ENCODE measurements around the gene COPS3.
A peak's percentile ranks its signal among the peaks of the same experiment; 100 is the strongest.

Gene COPS3

GRCh38 chr17:17280613-17281549, at the start of gene COPS3:
Gene COPS3 (minus strand): TSS chr17:17281246. CDS start chr17:17281186, 60 bp downstream.
- peak; percentile 93 for DNase-seq (ENCODE audit: low read depth)

- no peak for DNase-seq (ENCODE audit: low read depth)
These were observed 47.2 kb upstream of the COPS3 start for GRCh38 chr17:17328251-17328650.

GRCh38 chr17:17326275-17326875, 45.3 kb upstream of the COPS3 start:
- no peak for DNase-seq (ENCODE audit: low read depth)

DNA sequence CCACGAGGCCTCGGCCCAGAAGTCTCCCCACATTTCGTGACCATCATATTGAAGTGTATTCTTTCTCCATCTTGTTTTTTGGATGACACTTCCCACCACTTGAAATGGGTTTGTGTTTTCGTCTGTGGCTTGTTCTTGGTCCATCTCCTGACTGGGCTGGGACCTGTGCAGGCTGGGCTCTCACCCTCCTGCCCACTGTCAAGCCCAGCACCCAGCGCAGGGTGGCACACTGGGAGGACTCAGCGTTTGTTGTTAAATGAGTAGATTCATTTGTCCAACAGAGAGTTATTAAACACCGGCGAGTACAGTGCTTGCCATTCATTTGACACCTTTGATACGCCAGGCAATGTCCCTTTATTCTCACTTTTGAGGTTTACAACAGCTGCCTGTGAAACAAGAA, 44.8 kb upstream of the COPS3 start:
- DNase-seq (ENCODE audit: low read depth): no peak

- DNase-seq (ENCODE audit: low read depth): no peak
These were observed 44.2 kb upstream of the COPS3 start for GRCh38 chr17:17325228-17325627.

DNA sequence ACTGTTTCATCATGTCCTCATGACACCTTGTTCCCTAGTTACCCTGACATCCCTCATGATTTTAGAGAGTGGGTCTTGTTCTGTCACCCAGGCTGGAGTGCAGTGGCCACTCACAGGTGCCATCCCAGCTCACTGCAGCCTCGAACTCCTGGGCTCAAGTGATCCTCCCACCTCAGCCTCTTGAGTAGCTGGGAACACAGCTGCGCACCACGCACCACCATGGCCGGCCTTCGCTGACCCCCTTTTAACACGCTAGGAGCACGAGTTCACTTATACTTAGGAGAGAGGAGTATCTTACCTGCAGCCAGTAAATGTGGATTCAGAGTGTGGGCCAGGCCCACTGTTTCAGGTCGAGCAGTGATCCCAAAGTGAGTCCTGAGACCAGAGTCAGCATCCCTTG, 43.6 kb upstream of the COPS3 start:
- no peak for DNase-seq (ENCODE audit: low read depth)

- DNase-seq (ENCODE audit: low read depth): no peak
These were observed 41.8 kb upstream of the COPS3 start for GRCh38 chr17:17322516-17323510.

DNA sequence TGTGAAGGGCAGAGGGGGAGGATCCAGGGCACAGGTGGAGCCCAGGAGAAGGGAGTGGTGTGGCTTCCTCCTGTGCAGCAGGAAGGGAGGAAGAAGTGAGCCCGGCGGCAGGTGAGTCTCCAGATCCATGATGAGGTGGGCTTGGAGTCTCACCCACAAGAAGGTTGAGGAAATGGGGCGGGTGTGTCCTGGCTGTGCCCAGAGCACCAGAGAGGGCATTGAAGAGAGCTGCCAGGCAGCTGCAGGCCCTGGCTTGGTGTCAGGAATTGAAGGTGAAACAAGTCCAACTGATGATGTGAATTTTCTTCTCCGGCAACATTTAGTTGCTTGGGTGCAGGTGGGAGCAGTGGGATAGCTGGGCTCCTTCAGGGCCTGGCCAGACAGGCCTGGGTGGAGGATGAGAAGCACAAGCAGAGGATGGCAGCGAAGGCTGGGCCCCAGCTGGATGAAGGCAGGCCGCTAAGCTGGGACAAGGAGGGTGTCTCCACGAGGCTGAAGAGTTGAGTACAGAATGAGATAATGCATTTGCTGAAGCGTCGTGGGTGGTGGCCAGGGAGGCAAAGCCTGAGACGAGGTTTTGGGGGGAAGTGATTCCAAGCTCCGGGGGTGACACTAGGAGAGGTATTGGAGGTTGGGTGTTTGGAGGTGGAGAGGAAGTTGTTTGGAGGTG, 40.4 kb upstream of the COPS3 start:
- no peak for DNase-seq (ENCODE audit: low read depth)

- no peak for DNase-seq (ENCODE audit: low read depth)
These were observed 39.8 kb upstream of the COPS3 start for GRCh38 chr17:17320911-17321220.

DNA sequence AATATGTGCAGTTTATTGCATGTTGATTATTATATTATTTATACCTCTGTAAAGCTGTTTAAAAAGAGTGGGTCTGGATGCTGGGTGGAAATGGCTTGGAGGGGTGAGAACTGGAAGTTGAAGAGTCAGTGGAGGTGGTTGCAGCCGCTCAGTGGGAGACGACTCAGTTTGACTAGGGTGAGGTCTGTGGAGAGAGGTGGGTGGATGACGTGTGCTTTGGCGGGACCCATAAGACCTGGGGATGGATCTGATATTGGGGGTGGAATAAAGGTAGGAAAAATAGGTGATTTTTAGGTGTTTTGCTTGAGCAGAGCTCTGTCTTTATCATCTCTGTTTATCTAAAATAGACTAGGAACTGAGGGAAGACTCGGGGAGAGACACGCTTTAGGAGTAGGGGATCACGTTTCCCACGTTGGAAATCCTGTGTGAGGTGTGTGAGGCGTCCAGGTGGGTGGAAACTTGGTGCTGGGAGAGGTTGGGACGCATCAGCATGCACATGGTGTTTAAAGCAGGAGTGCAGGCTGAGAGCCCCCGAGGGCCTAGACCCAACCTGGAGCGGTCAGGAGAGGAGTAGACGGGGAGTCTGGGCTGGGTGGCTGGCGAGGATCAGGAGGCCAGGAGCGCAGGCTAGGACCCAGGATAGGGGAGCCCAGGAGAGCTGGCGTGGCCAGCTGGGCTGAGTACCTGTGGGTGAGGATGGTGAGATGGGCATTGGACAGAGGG, 39.3 kb upstream of the COPS3 start:
- no peak for DNase-seq (ENCODE audit: low read depth)

GRCh38 chr17:17315142-17315821, 34.2 kb upstream of the COPS3 start:
- no peak for DNase-seq (ENCODE audit: low read depth)

- DNase-seq (ENCODE audit: low read depth): no peak
These were observed 33.5 kb upstream of the COPS3 start for GRCh38 chr17:17314501-17315071.

GRCh38 chr17:17313350-17313991, 32.4 kb upstream of the COPS3 start:
- DNase-seq (ENCODE audit: low read depth): no peak

DNA sequence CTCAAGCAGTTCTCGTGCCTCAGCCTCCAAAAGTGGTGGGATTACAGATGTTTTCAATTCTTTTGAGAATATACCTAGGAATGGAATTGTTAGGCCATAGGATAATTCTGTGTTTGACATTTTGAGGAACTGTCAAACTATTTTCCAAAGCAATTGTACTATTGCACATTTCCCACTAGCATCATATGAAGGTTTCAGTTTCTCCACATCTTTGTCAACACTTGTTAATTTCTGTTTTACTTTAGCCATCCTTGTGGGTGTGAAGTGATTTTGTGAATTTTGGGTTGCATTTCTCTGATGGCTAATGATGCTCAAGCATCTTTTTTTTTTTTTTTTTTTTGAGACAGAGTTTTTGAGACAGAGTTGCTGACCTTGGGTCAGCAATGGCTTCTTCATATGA, 28.3 kb upstream of the COPS3 start:
- DNase-seq (ENCODE audit: low read depth): no peak

- peak; percentile 91 for DNase-seq (ENCODE audit: low read depth)
These were observed 24.3 kb upstream of the COPS3 start for GRCh38 chr17:17305281-17305801.

GRCh38 chr17:17304521-17304985, 23.5 kb upstream of the COPS3 start:
- DNase-seq (ENCODE audit: low read depth): peak; percentile 91

DNA sequence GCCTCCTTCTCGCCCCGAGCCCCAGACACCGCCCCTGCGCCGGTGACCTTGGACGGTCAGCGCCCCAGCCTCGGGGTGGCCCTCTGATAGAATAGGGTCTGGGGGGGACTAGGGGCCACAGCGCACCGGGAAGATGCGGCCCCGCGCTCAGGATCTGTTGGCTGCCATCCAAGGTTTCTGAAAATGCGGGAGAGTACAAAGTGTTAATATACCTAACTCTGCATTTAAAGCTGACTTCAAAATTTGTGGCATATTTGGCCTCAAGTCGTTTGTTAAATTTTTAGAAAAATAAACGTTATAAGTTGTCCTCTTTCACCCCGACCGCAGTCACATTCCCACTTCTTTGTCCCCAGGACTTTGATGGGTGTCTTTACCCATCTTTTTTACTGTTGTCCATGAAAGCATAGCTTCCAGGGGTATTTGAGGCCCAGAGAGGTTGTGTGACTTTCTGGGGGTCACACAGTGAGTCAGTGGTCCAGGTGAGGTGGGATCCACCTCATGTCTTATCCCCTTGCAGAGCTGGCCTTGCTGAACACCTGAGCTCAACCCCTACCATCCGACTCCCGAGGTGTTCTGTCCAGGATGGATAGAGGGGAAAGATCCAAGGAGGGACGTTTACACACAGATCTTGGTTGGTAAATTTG, 22.9 kb upstream of the COPS3 start:
- DNase-seq (ENCODE audit: low read depth): no peak

DNA sequence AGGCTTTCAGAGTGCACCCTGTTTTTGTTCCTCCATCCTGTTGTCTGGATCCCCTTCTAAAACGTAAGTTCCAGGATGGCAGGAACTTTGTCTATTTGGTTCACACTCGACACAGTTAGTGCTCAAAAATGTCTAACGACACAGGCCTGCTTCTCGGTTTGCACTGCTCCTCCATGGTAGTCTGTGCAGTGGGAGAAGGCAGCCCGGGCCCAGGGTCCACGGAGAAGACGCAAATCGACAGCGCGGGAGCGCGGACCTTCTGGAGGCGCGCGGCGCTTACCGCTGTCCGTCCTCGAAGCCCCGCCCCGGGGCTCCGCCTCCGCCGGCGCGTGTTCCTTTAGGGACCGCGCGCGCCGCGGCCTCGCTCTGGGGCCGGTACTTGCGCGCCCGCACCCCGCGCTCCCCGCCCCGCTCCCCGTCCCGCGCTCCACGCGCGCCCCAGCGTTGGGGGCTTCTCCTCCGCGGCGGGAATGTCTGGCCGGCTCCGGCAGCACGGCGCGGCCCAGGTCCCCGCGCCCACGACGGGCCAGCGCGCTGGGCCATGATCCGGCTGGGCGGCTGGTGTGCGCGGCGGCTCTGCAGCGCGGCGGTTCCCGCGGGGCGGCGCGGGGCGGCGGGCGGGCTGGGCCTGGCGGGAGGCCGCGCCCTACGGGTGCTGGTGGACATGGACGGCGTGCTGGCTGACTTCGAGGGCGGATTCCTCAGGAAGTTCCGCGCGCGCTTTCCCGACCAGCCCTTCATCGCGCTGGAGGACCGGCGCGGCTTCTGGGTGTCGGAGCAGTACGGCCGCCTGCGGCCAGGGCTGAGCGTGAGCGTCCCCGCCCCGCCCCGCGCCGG, 22.2 kb upstream of the COPS3 start, which contains the start of gene NT5M:
Gene NT5M (plus strand): TSS at position 364 of the 837 bp plus-strand sequence. CDS start 178 bp downstream, at position 542.
- peak; percentile 66 for DNase-seq (ENCODE audit: low read depth)

Measured in CMK (cell line).